GM19395 (cell line): ENCODE measurements around the gene GATB.
A peak's percentile ranks its signal among the peaks of the same experiment; 100 is the strongest.

Source experiments
- ATAC-seq: cut with Tn5 transposase; IDR thresholded peaks from one replicate; pipeline ENCODE4 v1.9.1; 2021; ENCODE audit warnings: mild to moderate bottlenecking, moderate library complexity; ENCODE audit not compliant: unreplicated experiment

The GATB gene

DNA sequence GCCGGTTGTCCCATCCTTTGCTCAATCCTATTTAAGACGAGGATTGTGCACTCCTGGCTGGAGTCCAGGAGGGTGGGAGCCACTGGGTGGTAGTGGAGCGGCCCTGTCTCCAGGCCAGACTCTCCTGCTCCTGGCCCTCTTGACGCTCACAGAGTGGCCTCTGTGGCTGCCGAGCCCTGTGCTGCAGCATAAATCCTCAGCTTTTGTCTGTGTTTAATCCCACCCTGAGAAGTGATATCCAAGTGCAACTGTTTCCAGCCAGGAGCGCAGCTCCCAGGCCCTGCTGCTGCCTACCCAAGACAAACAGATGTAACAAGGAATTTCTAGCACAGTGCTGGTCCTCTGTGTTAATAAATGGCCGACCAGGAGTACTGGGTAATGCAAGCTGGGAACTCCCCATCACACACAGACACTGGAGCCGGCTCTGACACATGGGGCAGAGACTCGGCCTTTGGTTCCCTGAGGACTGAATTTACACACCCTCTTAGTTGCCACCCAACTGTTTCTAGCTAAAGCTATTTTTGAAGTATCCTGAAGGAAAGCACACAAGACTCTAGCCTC, 85.3 kb downstream of the GATB start:
- no peak for ATAC-seq

DNA sequence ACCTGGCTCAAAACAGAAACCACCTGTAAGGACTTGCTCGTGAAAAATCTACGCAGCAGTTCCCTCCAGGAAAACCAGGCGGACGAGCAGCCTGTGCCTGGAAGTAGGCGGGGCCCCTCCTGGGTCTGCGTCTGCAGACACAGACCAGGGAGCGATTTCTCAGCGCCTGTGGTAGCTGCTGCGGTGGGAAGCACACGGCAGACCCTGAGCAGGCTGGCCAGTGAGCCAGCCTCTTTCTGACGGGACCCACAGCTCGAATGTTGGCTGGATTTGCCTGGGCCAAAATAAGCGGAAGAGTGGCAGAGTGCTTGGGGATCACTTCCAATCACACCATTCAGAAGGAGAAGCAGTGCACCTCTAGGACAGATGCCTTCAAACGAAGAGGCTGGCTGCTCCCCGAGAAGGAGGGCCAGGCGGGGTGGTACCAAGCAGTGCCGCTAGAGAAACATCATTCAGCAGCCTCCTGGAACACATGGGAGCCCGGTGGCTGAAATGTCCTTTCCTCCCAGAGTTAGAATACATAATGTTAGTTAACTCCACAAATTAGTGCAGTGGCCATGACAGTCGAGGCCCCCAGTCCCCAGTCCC, 85.9 kb downstream of the GATB start:
- no peak for ATAC-seq

DNA sequence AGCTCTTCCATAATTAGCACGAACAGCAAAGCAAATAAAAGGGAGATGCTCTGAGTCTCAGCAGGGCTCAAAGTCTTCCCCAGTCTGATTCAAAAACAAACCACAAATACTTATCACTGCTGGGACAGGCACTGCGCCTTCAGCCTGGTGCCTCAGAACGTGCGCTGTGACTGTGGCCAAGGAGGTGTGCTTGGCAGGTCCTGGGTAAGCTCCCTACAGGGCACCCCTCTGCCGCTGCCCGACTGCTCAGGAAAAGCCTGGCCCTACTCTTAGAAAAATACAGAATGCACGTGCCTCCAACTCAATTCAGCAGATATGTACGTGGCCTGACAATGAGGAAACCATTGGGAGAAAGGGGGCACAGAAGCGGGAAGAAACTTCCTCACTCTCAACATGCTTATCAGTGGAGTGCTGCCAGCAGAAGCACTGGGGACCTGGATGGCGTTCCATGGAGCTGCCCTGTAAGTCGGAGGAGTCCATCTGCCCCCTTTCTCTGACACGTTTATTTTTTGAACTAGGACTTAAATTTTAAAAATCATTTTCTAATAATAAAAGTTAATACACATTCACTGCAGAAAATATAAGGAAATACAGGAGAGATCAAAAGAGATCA, 86.8 kb downstream of the GATB start:
- ATAC-seq = no peak

DNA sequence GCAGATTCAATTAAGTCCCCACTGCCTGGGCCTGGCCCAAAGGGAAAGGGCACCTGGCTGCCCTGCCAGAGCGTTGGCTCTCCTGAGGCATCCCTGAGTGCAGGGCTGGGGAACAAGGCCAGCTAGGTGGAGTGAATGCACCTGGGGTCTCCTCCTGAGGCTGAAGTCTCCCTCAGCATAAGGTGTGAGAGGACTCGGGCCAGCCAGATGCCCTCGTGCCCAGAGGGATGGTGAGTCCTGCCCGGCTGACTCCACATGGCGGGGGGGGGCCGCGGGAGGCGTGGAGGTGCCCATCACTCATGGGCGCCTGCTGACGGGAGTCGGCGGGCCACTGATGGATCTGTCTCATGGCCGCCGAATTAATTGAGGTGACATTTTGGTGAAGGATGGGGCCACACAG, 87.8 kb downstream of the GATB start:
- no peak for ATAC-seq

DNA sequence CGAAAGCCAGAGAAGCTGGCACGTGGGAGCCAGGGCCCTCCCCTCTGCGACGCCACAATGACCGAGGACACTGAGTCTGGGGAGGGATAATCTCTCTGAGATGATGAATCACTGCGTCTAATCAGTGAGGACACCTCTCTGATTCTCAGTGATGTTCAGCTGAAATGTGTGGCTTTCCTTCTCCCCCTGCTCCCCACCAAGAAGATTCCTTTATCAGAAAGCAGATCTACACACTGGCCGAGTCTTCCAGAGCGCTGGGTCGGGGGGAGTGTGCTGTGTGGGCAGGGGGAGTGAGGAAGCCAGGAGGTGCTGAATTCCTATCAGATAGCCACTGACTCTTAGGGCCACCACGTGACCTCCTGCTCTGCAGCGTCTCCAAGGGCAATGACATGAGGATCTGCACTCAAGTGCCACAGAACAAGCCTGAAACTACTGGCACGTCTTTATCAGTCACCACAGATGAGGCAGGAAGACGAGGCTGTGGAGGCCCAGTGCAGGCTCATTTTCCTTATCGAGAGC, 89.2 kb downstream of the GATB start:
- no peak for ATAC-seq

DNA sequence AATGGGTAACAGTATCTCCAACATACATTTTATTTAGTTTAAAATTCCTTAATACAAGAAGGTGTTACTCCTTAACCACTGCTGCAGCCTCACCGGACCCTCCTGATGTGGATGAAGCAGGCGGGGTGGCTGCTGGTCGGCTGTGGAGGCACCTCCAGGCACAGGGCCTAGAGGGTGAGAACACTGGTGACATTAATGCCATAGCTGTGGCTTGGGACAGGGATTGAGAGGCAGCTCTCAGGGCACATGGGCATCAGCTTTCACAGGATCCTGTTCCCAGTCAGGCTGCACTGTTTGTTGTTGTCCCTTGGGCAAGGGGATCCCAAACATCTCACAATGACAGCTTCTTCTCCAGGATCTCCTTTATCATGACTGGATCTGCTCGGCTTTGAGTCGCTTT, 90.0 kb downstream of the GATB start:
- ATAC-seq = no peak

DNA sequence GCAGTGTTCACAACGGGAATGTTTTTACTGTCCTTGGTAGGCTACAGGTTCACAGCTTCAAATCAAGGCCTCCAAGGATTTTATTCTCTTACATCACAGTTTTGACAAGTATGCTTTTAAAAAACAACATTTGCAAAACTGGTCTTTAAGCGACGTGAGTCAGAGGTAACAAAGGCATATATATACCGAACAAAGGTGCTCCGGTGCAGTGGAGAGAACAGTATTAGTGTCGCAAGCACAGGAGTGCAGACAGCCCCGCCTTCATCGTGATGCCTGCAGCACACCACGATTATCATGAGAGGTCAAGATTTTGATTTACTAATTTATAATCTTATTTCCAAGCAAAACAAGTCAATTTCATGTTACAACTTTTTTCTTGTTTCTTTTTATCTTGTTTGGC, 90.8 kb downstream of the GATB start:
- ATAC-seq = no peak

DNA sequence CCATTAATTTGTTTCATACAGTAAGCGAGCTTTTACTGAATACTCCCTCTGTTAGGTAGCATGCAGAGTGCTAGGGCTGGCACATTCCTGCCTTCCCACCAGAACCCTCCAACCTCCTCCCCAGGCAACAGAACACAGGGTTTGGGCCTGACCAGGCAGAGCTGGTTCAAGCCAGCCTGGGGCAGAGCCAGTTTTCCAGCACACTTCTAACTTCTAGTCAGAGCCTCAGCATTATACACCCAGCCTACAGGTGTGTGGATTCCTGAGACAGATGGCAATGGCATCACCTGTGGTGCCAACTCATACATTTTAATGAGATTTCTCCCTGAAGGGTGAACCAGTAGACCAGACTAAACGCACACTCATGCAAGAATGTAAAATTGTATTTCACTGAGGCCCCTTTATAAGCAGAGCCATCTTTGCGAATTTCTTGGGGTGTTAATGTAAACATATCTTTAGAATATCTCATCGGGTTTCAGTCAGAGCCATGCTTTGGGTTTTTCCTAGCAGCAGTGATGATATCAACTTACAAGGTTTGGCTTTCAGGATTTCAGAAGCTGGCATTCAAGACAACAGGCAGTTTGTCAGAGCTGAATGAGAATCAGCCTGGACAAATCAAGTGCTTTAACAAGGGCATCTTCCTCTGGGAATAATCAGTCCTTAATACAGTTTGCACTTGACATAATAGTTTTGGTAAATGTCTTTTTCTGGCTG, 92.0 kb downstream of the GATB start:
- ATAC-seq = no peak

DNA sequence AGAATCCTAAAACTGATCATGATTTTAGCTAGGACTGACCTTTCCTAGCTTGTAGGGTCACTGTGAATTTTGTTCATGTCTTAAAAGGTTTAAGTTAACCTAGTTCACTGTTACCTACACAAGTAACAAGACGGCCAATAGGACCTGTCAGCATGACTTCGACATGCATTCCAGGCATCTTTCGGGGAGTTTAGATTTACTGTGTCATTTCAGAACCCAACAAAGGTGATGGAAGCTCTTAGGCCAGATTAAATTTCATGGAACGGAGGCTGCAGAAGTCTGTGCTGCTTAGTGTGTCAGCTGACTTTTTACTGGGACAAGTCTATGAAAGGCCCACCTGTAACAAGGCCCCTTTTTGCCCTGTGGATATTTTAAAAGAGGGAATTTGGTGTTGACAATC, 93.1 kb downstream of the GATB start:
- no peak for ATAC-seq

DNA sequence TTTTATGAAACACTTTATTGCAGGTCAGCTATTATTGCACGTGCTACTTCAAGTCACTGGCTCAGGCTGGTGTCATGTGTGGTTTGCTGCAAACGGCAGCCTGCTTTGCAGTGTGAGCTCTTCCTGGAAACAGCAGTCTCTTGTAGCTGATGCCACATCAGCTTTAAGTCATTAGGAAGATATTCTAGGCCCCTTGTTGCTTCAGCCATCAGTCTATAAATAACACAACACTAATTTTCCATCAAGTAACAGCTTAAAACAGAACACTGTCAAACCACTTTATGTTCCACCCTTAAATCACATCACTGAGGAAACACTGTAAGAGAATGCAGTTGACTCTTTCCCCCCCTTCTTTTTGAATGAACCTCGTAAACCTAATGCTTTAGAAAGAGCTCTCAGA, 93.8 kb downstream of the GATB start:
- ATAC-seq = no peak

DNA sequence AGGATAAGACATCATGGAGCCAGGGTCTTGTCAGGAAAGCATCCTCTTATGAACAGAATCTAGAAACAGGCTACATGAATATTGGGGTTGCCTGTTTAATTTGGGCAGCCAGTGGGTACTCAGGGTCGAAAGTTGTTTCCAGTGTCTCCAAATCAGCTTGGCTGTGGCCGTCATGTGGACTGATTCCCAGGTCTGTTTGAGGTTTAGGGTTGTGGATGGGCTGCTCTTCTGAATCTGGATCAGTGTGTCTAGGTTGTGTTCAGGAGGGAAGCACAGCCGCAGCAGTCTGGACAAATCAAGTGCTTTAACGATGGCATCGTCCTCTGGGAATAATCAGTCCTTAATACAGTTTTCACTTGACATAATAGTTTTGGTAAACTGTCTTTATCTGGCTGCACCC, 94.3 kb downstream of the GATB start:
- ATAC-seq = no peak

DNA sequence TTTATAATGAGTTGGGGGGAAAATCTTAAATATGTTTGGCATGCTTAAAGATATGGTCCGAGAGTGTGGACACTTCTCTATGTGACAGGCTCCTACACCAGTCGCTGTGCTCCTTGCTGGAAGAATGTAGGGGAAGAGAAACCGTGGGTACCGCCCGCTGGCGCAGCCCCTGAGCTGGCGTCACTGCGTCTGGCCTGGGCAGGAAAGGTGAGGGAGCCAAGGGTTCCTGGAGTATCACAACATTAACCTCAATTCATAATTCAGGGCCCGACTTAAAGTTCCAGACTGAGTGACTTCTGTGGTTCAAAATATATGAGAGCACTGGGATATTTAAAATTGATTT, 95.1 kb downstream of the GATB start:
- no peak for ATAC-seq

DNA sequence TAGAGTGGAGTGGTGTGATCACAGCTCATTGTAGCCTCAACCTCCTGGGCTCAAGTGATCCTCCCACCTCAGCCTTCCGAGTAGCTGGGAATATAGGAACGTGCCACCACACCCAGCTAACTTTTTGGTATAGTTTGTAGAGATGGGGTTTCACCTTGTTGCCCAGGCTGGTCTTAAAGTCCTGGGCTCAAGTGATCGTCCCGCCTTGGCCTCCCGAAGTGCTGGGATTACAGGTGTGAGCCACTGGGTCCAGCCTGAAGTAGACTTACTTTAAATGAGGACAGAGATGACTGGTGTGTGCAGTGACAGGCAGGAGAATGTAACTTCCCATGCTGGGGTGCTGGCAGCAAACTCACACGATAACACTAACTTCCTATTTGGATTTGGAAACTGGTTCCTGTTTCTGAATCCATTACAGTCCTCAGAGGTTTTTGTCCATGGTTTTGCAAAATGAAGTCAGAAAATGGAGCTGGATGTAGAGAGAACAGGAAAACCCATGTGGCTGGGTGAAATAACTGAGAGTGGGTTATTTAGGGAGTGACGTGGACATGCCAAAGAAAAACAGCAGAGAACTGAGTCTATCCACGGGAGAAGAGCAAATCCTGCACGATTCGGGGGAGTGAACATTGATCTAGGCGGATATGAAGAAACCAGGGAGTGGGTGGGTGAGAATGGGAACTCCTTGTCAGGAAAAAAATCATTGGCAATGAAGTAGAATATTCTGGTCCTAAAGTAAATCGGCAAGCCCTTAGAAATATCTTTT, 95.6 kb downstream of the GATB start:
- no peak for ATAC-seq

DNA sequence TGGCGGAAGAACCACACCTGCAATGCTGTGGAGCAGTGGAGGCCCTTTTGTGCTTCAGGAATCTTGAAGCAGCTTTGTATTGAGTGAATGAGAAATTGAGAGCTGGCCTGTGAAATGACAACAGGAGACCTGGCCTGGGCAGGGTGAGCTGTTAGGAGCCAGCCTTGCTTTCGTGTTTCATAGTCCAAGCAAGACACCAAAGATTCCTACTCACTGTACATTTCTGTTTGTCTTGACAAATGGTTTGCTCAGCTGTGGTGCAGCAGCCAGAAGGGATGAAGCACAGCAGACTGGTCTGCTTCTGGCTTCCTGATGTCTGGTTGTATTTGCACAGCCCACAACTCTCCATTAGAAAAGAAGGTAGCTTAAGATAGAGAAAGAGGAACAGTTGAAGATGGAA, 96.5 kb downstream of the GATB start:
- no peak for ATAC-seq

DNA sequence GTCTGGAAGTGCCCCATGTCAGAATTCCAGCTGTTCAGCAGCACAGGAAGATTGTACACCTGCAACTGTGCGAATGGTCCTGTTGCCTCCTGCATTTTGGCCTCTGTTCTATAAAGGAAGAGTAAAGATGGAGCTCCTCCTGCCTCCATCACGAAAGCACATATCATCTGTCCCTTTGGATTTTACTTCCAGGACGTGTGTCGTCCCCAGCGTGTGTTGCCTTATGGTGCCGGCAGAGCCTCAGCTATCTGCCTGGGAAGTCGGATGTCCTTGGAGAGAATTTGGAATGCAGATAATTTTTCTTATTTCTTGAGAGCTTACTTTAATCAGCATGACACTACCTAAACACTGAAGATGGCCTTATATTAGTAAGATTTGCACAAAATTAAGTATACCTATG, 97.7 kb downstream of the GATB start:
- no peak for ATAC-seq

DNA sequence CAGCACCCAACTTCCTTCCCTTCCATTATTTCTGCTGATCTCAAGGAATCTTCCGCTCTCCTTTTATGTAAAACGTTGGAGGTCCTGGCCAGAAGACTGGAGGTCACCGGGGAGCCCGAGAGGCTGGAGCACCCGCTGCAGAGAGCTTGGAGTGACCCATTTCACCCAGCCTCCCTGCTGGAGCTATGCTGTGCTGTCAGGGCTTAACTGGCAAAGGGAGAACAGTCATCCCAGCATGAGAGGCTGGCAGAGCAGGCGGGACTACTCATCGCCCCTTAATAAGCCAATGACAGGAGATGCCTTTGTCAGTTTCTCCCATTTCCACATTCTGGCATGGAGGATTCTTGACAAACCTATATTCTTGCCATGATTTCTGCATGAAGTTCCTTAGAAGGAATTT, 98.9 kb downstream of the GATB start:
- ATAC-seq = no peak

DNA sequence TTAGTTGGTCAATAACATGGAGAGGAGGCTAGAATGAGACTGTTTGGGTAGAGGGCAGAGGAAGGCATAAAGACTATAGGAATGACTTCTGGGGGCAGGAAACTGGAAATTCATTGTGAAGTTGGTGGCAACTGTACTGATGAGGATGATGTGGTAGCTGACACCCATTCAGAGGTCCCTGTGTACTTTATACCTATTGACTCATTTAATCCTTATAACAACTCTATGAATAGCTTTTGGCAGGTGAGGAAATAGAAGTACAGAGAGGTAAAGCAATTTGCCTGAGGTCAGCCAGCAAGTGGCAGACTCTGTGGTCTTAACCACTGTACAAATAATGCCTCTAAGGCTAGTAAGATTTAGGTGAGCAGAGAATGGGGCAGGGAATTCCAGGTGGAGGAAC, 100.1 kb downstream of the GATB start:
- no peak for ATAC-seq

DNA sequence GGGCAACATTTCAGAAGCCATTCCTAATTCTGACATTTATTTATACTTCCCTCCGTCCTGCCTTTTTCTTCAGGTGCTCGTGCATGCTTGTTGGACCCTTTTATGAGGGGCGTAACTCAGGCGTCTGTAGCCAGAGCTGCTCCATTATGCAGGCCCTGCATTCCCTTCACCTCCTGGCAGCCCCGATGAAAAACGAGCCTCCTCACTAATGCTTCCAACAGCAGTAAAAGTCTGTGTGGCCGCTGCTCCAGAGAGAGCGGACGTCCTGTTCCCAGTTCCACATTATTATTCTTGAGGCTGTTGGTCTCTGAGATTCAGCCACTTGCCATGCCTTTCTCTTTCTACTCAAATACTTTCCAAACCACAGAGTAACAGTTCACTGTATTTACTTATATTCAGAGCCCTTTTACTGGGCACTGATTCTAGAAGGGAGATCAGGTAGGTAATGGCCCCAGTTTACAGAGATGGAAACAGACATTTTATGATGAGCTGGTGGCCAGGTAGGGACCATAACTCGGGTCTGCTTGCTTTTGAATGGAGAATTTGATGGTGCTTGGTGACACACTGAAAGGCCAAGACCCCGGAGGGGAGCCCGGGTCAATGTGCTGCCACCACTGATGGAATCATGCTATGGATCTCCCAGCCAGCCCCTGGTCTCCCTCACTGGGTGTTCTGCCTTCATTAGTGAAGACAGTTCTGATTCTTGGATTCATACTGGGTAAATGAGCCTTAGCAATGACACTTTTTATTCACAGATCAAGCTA, 101.0 kb downstream of the GATB start:
- ATAC-seq = no peak

DNA sequence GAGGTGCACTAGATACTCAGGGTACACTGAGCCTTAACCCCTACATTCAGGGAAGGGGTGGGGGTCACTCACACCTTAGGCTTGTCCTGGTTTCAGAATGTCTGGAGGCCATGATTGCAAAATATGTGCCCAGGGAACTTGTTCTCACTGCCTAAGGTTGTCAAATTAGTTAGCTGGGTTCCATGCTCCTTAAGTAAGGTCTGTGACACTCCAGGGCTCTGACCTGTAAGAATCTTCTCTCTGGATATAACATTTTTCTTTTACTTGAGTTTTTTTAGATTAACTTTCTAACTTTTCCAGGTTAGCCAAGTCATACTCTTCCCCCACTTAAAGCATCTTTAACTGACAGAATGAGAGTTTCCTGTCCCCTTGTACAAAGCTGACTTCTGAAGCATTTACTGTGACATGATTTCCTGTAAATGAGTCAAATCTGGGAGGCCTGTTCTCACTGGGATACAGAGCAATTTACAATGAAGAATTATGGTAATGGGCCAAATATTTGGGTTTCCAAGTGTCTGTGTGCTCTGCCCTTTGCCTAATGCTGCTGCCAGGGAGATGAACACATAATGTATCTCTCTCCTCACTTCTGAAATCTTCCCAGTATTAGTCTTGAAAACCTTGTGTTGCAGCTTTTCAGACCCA, 101.7 kb downstream of the GATB start:
- peak; percentile 74 for ATAC-seq

DNA sequence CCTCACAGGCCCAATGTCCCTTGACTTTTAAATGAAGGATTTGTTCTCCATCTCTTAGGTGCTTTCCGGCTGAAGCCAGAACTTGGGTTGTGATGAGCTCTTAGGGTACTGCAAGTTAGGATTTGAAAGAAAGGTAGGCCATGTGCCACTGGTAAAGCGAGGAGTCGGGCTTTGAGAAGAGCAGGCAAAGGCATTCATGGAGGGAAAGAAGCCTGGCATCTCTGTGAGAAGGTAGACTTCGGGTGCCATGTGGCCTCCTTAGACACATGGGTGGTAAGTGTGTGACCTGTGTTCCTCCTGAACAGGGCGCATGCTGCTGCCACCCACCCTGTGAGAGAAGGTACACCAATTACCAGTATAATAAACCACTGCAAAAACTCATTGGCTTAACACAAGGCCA, 102.9 kb downstream of the GATB start:
- no peak for ATAC-seq
